Ascending aorta (tissue), 2 donors: ENCODE results near the gene HBD. TPM values are rescaled to one million over a fixed set of nuclear protein-coding genes. Genes with fewer than 3 reads are reported as not detected.

ENCODE experiments used
- DNase-seq, 2 donors: peaks; one replicate each; pipeline ENCODE4 v3.0.0-alpha.2; 2019; ENCODE audit warnings: low spot score in 2 of 2
- H3K27ac ChIP-seq, 2 donors: fragments of 200-600 bp; sonication (generic); one replicate each; pipeline ENCODE4 v1.5.1; 2016 to 2017; ENCODE audit warnings: mild to moderate bottlenecking in 1 of 2
- H3K27me3 ChIP-seq: fragments of 200-600 bp; sonication (generic); one replicate; pipeline ENCODE4 v1.5.1; 2017
- H3K36me3 ChIP-seq, 2 donors: fragments of 200-600 bp; sonication (generic); one replicate each; pipeline ENCODE4 v1.5.1; 2016
- H3K4me1 ChIP-seq, 2 donors: fragments of 200-600 bp; sonication (generic); one replicate each; pipeline ENCODE4 v1.5.1; 2016 to 2017; ENCODE audit warnings: mild to moderate bottlenecking in 1 of 2
- H3K4me3 ChIP-seq, 2 donors: fragments of 200-600 bp; sonication (generic); one replicate each; pipeline ENCODE4 v1.5.1; 2016 to 2017; ENCODE audit warnings: mild to moderate bottlenecking in 1 of 2
- H3K9me3 ChIP-seq, 2 donors: fragments of 200-600 bp; sonication (generic); one replicate each; pipeline ENCODE4 v1.5.1; 2016
- intact Hi-C: fragments of 100-400 bp; cut with DNase I; formaldehyde crosslinking; loops from one replicate; pipeline ENCODE4 v1.15.1; 2023
- total RNA-seq: library from RNA; depleted of rRNA; stranded (reverse); fragments of >200 nt; gene quantifications from one replicate; pipeline ENCODE4 v1.1.0, GENCODE V29; 2016
- TF ChIP-seq, protein P1 (sequence below), 3 experiments: fragments of 200-600 bp in 2 of 3; fragments of 450-650 bp in 1 of 3; sonication (generic) in 2 of 3; IDR thresholded peaks; one replicate each; pipeline ENCODE4 v1.5.1; 2016 to 2019; ENCODE audit warnings: antibody characterized with exemption in 3 of 3, mild to moderate bottlenecking in 1 of 3, moderate library complexity in 1 of 3

The HBD gene
- total RNA-seq, 1 donor from 2014 or later: not detected

DNA sequence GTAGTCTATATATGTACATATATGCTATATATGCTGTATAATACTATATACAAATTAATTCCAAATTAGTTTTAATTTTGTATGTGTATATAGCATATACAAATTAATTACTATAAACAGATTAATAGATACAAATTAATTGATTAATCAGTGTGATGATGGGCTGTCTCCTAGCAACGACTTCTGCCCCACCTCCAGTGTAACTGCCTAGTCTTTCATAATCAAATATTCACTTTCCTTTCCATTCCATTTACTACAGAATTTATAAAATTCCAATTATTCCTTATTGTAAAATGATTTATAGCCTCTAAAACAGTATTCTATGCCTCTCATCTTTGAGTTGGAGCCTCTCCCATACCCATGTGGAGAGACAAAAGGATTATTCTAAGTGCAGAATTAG lies 976 bp downstream of the HBD start:
- intact Hi-C loops: no loop called here
- DNase-seq: no peak
- Histone ChIP-seq H3K4me1 (no peaks in the 10 kb centered on the region), H3K4me3 (no peak overlapping the region), H3K27me3 (no peaks in the 10 kb centered on the region), H3K9me3 (no peaks in the 10 kb centered on the region), H3K27ac (no peak overlapping the region), H3K36me3 (no peaks in the 10 kb centered on the region)
- TF ChIP-seq, protein P1, sequence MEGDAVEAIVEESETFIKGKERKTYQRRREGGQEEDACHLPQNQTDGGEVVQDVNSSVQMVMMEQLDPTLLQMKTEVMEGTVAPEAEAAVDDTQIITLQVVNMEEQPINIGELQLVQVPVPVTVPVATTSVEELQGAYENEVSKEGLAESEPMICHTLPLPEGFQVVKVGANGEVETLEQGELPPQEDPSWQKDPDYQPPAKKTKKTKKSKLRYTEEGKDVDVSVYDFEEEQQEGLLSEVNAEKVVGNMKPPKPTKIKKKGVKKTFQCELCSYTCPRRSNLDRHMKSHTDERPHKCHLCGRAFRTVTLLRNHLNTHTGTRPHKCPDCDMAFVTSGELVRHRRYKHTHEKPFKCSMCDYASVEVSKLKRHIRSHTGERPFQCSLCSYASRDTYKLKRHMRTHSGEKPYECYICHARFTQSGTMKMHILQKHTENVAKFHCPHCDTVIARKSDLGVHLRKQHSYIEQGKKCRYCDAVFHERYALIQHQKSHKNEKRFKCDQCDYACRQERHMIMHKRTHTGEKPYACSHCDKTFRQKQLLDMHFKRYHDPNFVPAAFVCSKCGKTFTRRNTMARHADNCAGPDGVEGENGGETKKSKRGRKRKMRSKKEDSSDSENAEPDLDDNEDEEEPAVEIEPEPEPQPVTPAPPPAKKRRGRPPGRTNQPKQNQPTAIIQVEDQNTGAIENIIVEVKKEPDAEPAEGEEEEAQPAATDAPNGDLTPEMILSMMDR (IDR thresholded peaks at IDR 0.05): no peak

DNA sequence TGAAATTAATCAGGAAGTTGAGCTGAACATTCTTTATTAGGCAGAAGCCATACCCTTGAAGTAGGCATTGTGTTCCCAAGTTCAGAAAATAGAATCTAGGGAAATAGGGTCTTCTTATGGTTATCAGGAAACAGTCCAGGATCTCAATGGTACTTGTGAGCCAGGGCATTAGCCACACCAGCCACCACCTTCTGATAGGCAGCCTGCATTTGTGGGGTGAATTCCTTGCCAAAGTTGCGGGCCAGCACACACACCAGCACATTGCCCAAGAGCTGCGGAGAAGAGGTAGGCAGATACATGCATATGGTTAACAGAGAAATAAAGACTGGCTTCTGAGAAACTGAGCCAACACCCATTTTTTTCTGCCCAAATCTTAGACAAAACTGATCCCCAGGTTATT lies 1.5 kb downstream of the HBD start:
- no peaks in the 10 kb centered on the region for H3K27me3 ChIP-seq
- no peaks in the 10 kb centered on the region for H3K9me3 ChIP-seq
- H3K27ac ChIP-seq: no peak overlapping the region
- intact Hi-C loops: no loop called here
- no peaks in the 10 kb centered on the region for H3K4me1 ChIP-seq
- H3K36me3 ChIP-seq: no peaks in the 10 kb centered on the region
- DNase-seq: no peak
- TF ChIP-seq, protein P1 (IDR thresholded peaks at IDR 0.05): no peak
- H3K4me3 ChIP-seq: no peak overlapping the region

DNA sequence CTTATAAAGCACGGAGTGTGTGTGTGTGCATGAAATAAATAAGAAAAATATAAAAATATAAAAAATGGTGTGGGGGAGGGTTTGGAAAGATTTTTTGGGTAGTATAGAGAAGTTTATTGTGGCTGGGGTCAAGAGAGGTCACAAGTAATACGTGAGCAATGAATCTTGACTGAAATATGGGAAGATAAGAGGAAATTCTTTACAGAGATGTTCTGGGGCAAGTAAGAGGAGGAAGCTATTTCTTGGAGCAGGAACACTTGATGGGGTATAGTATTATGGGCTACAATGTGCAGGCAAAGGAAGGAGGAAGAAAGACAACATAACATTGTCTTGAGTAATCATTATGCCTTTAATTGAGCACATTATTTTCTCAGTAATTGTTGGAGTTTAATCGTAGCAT lies 2.1 kb downstream of the HBD start:
- intact Hi-C loops: no loop called here
- Histone ChIP-seq H3K27me3 (no peaks in the 10 kb centered on the region), H3K4me1 (no peaks in the 10 kb centered on the region), H3K36me3 (no peaks in the 10 kb centered on the region), H3K27ac (no peak overlapping the region), H3K4me3 (no peak overlapping the region), H3K9me3 (no peaks in the 10 kb centered on the region)
- no peak for DNase-seq
- TF ChIP-seq, protein P1 (IDR thresholded peaks at IDR 0.05): no peak

DNA sequence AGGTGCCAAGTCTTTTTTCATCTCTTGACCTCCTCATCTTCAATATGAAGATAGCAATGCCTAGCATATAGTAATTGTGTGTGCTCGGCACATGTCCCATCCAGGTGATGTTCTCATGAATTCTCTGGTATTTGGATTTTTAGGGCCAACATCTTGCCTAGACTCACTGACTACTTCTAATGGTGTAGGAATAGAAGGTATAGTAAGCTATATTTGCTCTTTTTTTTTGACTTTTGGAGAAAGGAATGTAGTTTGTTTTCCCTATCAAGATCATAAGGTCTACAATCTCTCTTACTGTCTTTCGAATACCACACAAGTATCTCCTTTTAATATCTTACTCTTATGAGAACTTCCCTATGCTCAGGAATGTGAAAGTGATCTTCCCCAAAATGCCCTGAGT lies 3.2 kb downstream of the HBD start:
- intact Hi-C loops: no loop called here
- TF ChIP-seq, protein P1 (IDR thresholded peaks at IDR 0.05): no peak
- Histone ChIP-seq H3K27me3 (no peaks in the 10 kb centered on the region), H3K4me1 (no peaks in the 10 kb centered on the region), H3K27ac (no peak overlapping the region), H3K4me3 (no peak overlapping the region), H3K36me3 (no peaks in the 10 kb centered on the region), H3K9me3 (no peaks in the 10 kb centered on the region)
- DNase-seq: no peak

DNA sequence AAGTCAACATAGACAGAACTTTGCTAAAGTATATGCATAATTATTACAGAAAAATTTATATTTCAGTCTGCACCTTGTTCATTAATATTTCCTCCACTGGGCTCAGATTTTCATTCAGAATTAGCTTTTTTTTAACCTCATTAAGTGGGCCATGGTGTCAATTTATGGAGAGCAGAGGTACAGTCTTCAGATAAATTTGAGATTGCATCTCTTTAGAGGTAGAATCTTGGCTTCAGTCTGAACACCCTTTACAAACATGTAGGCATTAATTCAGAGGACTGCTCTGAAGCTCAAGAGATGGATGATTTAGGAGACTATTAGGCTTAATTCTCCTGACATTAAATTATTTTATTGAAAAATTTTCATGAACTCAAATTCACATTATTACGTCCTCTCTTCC lies 4.0 kb downstream of the HBD start:
- H3K9me3 ChIP-seq: no peaks in the 10 kb centered on the region
- DNase-seq: no peak
- intact Hi-C loops: no loop called here

DNA sequence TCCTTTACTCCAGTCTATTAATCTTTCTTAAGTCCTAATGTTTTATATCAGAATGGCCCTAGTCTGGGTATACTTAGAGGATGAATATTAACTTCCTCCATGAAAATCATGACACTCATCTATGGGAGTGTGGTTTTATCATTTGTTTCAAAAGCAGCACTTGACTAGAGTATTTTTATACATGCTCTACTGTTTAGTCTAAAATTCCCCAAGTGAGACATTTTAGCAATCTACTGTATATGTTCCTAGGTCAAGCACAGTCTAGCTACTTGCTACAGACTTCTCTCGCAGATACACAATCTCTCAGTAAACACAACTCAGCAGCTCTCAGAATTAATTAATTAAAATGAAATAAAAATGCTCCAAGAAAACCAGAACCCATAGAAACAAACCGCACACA lies 4.5 kb downstream of the HBD start:
- no peak overlapping the region for H3K4me3 ChIP-seq
- intact Hi-C loops: no loop called here
- no peaks in the 10 kb centered on the region for H3K27me3 ChIP-seq
- no peaks in the 10 kb centered on the region for H3K9me3 ChIP-seq
- no peaks in the 10 kb centered on the region for H3K36me3 ChIP-seq
- H3K27ac ChIP-seq: no peak overlapping the region
- TF ChIP-seq, protein P1 (IDR thresholded peaks at IDR 0.05): no peak
- no peaks in the 10 kb centered on the region for H3K4me1 ChIP-seq
- DNase-seq: no peak

More for the DNA sequence above, 4.0 kb downstream of the HBD start:
- Histone ChIP-seq H3K4me1 (no peaks in the 10 kb centered on the region), H3K27ac (no peak overlapping the region), H3K36me3 (no peaks in the 10 kb centered on the region), H3K4me3 (no peak overlapping the region), H3K27me3 (no peaks in the 10 kb centered on the region)
- TF ChIP-seq, protein P1 (IDR thresholded peaks at IDR 0.05): no peak
